Fibroblast of lung (primary cell): Measurements from ENCODE around the gene KIAA1328. TPM values are rescaled to one million over a fixed set of nuclear protein-coding genes. Genes with fewer than 3 reads are reported as not detected.

Source experiments
- DNase-seq, 2 donors: peaks; one replicate each; pipeline versions ENCODE4 v3.0.0 to v3.0.0-alpha.2; 2010; ENCODE audit warnings: low read depth in 2 of 2
- H2AFZ ChIP-seq: 2 replicates; pipeline ENCODE4 v1.5.1; 2012; ENCODE audit warnings: low read length, control low read depth, inconsistent platforms
- H3K27ac ChIP-seq: 2 replicates; pipeline ENCODE4 v1.5.1; 2011; ENCODE audit warnings: low read length, control low read depth; ENCODE audit not compliant: insufficient read depth
- H3K27me3 ChIP-seq: 2 replicates; pipeline ENCODE4 v1.5.1; 2011; ENCODE audit warnings: mild to moderate bottlenecking, low read length; ENCODE audit not compliant: control insufficient read depth, insufficient read depth
- H3K36me3 ChIP-seq: 2 replicates; pipeline ENCODE4 v1.5.1; 2011; ENCODE audit warnings: low read length; ENCODE audit not compliant: control insufficient read depth, insufficient read depth
- H3K4me1 ChIP-seq: 2 replicates; pipeline ENCODE4 v1.5.1; 2011; ENCODE audit warnings: low read length; ENCODE audit not compliant: control insufficient read depth, insufficient read depth; ENCODE audit errors: extremely low read depth
- H3K4me2 ChIP-seq: 2 replicates; pipeline ENCODE4 v1.5.1; 2011; ENCODE audit warnings: low read length, control low read depth; ENCODE audit not compliant: insufficient read depth; ENCODE audit errors: extremely low read depth
- H3K4me3 ChIP-seq, 4 experiments: fragments of 200-600 bp in 1 of 4; sonication (generic) in 1 of 4; replicated peaks in 1 of 4; 2 replicates each; pipeline ENCODE4 v1.5.1; 2011 to 2016; ENCODE audit warnings: low read length in 4 of 4, low read depth in 3 of 4, mild to moderate bottlenecking in 3 of 4, control low read depth in 2 of 4, inconsistent platforms in 1 of 4, mixed read lengths in 1 of 4; ENCODE audit not compliant: insufficient read depth in 1 of 4; ENCODE audit errors: control extremely low read depth in 1 of 4
- H3K79me2 ChIP-seq: 2 replicates; pipeline ENCODE4 v1.5.1; 2012; ENCODE audit warnings: mild to moderate bottlenecking, low read length, inconsistent platforms; ENCODE audit not compliant: control insufficient read depth, insufficient read depth
- H3K9ac ChIP-seq: 2 replicates; pipeline ENCODE4 v1.5.1; 2011; ENCODE audit warnings: mild to moderate bottlenecking, low read length, control low read depth; ENCODE audit not compliant: insufficient read depth
- H3K9me3 ChIP-seq: 2 replicates; pipeline ENCODE4 v1.5.1; 2012; ENCODE audit warnings: low read depth, low read length; ENCODE audit not compliant: control insufficient read depth, insufficient read depth
- H4K20me1 ChIP-seq: 2 replicates; pipeline ENCODE4 v1.5.1; 2011; ENCODE audit warnings: low read length; ENCODE audit not compliant: control insufficient read depth, insufficient read depth; ENCODE audit errors: extremely low read depth
- EZH2 ChIP-seq: IDR thresholded peaks from 2 replicates; pipeline ENCODE4 v1.5.1; 2012; ENCODE audit warnings: low read length, control low read depth, mild to moderate bottlenecking; ENCODE audit errors: missing control alignments
- polyA plus RNA-seq, 2 donors: library from polyadenylated mRNA; depleted of rRNA in 1 of 2; stranded (reverse) in 1 of 2; unstranded in 1 of 2; fragments of >200 nt; gene quantifications; 2 replicates each; pipeline ENCODE4 v1.2.1, GENCODE V29; 2011 to 2012; ENCODE audit warnings: missing spikeins in 1 of 2
- total RNA-seq: library from RNA; depleted of rRNA; stranded (reverse); fragments of >200 nt; gene quantifications from 2 replicates; pipeline ENCODE4 v1.2.1, GENCODE V29; 2014
- TF ChIP-seq, protein P1 (sequence below), 2 donors: IDR thresholded peaks in 1 of 2; conservative IDR thresholded peaks in 1 of 2; 1 replicate in 1 of 2; 2 replicates in 1 of 2; pipeline ENCODE4 v1.5.1; 2011 to 2012; ENCODE audit warnings: low read length in 2 of 2, control low read depth in 1 of 2, inconsistent platforms in 1 of 2, low read depth in 1 of 2, mild to moderate bottlenecking in 1 of 2

The KIAA1328 gene
- total and polyA plus RNA-seq, 2 donors (not counting 1 experiment from before 2014, with no cell fraction given): 4.3 to 4.5 TPM

DNA sequence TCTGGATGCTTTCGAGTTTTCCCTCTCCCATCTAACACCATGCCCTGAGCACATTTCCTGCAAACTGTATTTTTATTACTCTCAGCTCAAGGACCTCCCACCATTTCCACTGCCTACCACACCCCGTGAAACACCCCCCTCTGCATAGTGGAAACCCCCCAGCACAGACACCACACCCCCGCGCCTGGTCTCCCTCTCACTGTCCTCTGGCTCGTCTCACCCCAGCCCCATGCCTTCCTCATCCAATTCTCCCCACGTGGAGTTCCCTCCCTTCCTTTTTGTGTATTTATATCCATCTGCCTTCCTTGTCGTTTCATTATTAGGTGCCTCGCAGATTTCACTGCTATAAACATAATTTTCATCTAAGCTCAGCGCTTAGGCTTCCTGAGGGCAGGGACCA lies 429.2 kb downstream of the KIAA1328 start:
- DNase-seq: no peak
- Histone ChIP-seq H3K9me3 (no peaks in the 10 kb centered on the region), H3K9ac (no peak overlapping the region), H3K4me2 (no peak overlapping the region), H4K20me1 (no peaks in the 10 kb centered on the region), H3K36me3 (no peaks in the 10 kb centered on the region), H3K79me2 (no peaks in the 10 kb centered on the region), H2AFZ (no peak overlapping the region), H3K27ac (no peak overlapping the region), H3K4me1 (no peaks in the 10 kb centered on the region), H3K4me3 (no peak overlapping the region), H3K27me3 (peaks cover 10% of the 10 kb centered on the region)
- no peak for TF ChIP-seq EZH2
- TF ChIP-seq, protein P1, sequence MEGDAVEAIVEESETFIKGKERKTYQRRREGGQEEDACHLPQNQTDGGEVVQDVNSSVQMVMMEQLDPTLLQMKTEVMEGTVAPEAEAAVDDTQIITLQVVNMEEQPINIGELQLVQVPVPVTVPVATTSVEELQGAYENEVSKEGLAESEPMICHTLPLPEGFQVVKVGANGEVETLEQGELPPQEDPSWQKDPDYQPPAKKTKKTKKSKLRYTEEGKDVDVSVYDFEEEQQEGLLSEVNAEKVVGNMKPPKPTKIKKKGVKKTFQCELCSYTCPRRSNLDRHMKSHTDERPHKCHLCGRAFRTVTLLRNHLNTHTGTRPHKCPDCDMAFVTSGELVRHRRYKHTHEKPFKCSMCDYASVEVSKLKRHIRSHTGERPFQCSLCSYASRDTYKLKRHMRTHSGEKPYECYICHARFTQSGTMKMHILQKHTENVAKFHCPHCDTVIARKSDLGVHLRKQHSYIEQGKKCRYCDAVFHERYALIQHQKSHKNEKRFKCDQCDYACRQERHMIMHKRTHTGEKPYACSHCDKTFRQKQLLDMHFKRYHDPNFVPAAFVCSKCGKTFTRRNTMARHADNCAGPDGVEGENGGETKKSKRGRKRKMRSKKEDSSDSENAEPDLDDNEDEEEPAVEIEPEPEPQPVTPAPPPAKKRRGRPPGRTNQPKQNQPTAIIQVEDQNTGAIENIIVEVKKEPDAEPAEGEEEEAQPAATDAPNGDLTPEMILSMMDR (conservative IDR thresholded peaks at IDR 0.05 in 1 of 2, IDR thresholded peaks at IDR 0.05 in 1 of 2; ENCODE audit: low read depth in 1 of 2, low read length in 2 of 2): no peak

DNA sequence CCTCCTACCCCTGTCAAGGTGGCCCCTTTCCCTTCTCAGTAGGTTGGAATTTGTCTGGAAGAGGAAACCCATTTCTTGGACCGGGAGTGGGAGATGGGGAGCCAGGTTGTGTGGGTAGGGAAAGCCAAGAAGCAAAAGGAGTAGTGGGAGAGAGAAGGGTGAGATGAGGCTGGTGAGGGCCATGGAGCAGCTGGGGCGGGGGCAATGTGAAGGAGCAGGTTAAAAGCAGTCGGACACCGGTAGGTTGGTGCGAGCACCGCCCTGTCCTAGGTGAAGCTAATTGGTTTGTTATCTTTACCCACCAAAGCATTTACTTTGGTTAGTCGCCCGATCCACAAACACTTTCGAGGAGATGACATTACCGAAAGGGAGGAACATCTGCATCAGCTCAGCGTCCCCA lies 429.9 kb downstream of the KIAA1328 start:
- Histone ChIP-seq H3K4me3 (no peak overlapping the region), H3K36me3 (no peaks in the 10 kb centered on the region), H3K4me2 (no peak overlapping the region), H3K9me3 (no peaks in the 10 kb centered on the region), H2AFZ (no peak overlapping the region), H3K9ac (no peak overlapping the region), H4K20me1 (no peaks in the 10 kb centered on the region), H3K4me1 (no peaks in the 10 kb centered on the region), H3K79me2 (no peaks in the 10 kb centered on the region), H3K27ac (no peak overlapping the region), H3K27me3 (peaks cover 10% of the 10 kb centered on the region)
- TF ChIP-seq EZH2: no peak
- no peak for DNase-seq

DNA sequence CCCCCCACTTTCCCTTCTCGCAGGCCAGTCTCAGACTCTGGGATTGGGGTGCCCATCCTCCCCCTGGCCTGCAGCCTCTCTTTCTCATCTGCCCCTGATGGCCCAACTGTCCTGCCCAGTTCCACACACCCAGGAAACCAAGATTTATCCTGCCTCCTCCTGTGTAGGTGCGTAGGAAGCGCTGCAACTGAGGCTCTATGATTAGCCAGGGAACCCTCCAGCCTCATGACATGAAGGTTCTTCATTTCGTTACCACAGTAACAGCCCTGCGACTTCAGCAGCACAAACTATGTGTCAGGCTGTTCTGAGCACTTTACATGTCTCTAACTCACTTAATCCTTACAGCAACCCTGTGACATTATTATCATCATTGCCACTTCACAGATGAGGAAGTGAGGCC lies 430.8 kb downstream of the KIAA1328 start:
- H3K4me1 ChIP-seq: no peaks in the 10 kb centered on the region
- TF ChIP-seq, protein P1 (conservative IDR thresholded peaks at IDR 0.05 in 1 of 2, IDR thresholded peaks at IDR 0.05 in 1 of 2; ENCODE audit: low read depth in 1 of 2, low read length in 2 of 2): no peak

More for the DNA sequence above, 430.8 kb downstream of the KIAA1328 start:
- Histone ChIP-seq H2AFZ (no peak overlapping the region), H3K9ac (no peak overlapping the region), H3K4me3 (no peak overlapping the region), H3K36me3 (no peaks in the 10 kb centered on the region), H4K20me1 (no peaks in the 10 kb centered on the region), H3K9me3 (no peaks in the 10 kb centered on the region), H3K4me2 (no peak overlapping the region), H3K79me2 (no peaks in the 10 kb centered on the region), H3K27me3 (peaks cover 5% of the 10 kb centered on the region), H3K27ac (no peak overlapping the region)
- no peak for DNase-seq
